Tongue (tissue), 1 donor: Measurements from ENCODE around the gene CXorf38. TPM values are rescaled to one million over a fixed set of nuclear protein-coding genes. Genes with fewer than 3 reads are reported as not detected.

Experiments
- total RNA-seq: library from RNA; depleted of rRNA; stranded (reverse); fragments of >200 nt; gene quantifications from one replicate; pipeline ENCODE4 v1.2.3, GENCODE V29; 2014

CXorf38 gene
- total RNA-seq, 1 donor from 2014 or later = 16.0 TPM

Other genes with a start within 250 kb of the CXorf38 start
- gene ATP6AP2, start 66.6 kb downstream of the CXorf38 start, total RNA-seq = 96.7 TPM
- gene MPC1L, start 24.1 kb downstream of the CXorf38 start, total RNA-seq = not detected
- 42.0 TPM for gene MED14, start 88.0 kb upstream of the CXorf38 start, total RNA-seq